Activated CD4-positive, alpha-beta memory T cell treated with anti-CD3 and anti-CD28 coated beads for 36 hours (primary cell): Measurements from ENCODE around the gene PCNX1. TPM values are rescaled to one million over a fixed set of nuclear protein-coding genes. Genes with fewer than 3 reads are reported as not detected.

Source experiments
- CTCF ChIA-PET: fragments of 350-600 bp; sonication (Branson Sonifier 250); formaldehyde crosslinking; loops from one replicate; lab custom pipeline; 2021; ENCODE audit warnings: antibody characterized with exemption, inconsistent platforms; lab: Charles Lee
- POLR2A ChIA-PET: fragments of 350-600 bp; sonication (Branson Sonifier 250); formaldehyde crosslinking; loops from one replicate; lab custom pipeline; 2021; ENCODE audit warnings: antibody characterized with exemption; lab: Charles Lee
- DNase-seq: peaks from one replicate; pipeline ENCODE4 v3.0.0-alpha.2; 2020
- H3K27ac Mint-ChIP-seq: one replicate; pipeline ENCODE4 v1.8.0; 2021; ENCODE audit warnings: mixed read lengths
- H3K27me3 Mint-ChIP-seq: one replicate; pipeline ENCODE4 v1.8.0; 2021; ENCODE audit warnings: mixed read lengths
- H3K36me3 Mint-ChIP-seq: one replicate; pipeline ENCODE4 v1.8.0; 2021; ENCODE audit warnings: mixed read lengths
- H3K4me1 Mint-ChIP-seq: one replicate; pipeline ENCODE4 v1.8.0; 2021; ENCODE audit warnings: low read depth, mixed read lengths
- H3K4me3 Mint-ChIP-seq: one replicate; pipeline ENCODE4 v1.8.0; 2021; ENCODE audit warnings: mild to moderate bottlenecking, mixed read lengths
- H3K9me3 Mint-ChIP-seq: one replicate; pipeline ENCODE4 v1.8.0; 2021; ENCODE audit warnings: mixed read lengths
- intact Hi-C: fragments of 100-400 bp; cut with micrococcal nuclease; formaldehyde crosslinking; loops from one replicate; pipeline ENCODE4 v1.15.1; 2023
- total RNA-seq, 2 experiments: library from RNA; stranded (reverse); gene quantifications; one replicate each; pipeline ENCODE4 v1.2.3, GENCODE V29; 2021

The PCNX1 gene
- total RNA-seq, 2 experiments from 2014 or later: 39.2 to 44.4 TPM

- no peak for DNase-seq
- H3K4me1 Mint-ChIP-seq: peaks cover 32% of the 10 kb centered on the region
- H3K4me3 Mint-ChIP-seq: no peak overlapping the region
- peaks cover 46% of the 10 kb centered on the region for H3K36me3 Mint-ChIP-seq
- H3K27me3 Mint-ChIP-seq: no peaks in the 10 kb centered on the region
- ChIA-PET POLR2A (no interaction called here), CTCF (interaction anchor here (0.9 kb wide), 1 partner anchor 23 kb away, joined by 3 read pairs; no protein-coding TSS in a partner anchor)
- peaks cover 13% of the 10 kb centered on the region for H3K9me3 Mint-ChIP-seq
- intact Hi-C loops: no loop called here
- H3K27ac Mint-ChIP-seq: no peak overlapping the region
These were observed 114.2 kb downstream of the PCNX1 start for GRCh38 chr14:71021347-71022011.

- POLR2A ChIA-PET: no interaction called here
- Mint-ChIP-seq H3K27ac (no peak overlapping the region), H3K36me3 (peaks cover 40% of the 10 kb centered on the region), H3K4me3 (no peak overlapping the region), H3K9me3 (peaks cover 13% of the 10 kb centered on the region), H3K27me3 (no peaks in the 10 kb centered on the region), H3K4me1 (peaks cover 31% of the 10 kb centered on the region)
- no peak for DNase-seq
- intact Hi-C loops: no loop called here
- CTCF ChIA-PET: interaction anchor here (0.7 to 0.9 kb wide), 2 partner anchors 11 to 116 kb away, joined by 4 read pairs; no protein-coding TSS in a partner anchor
These were observed 115.0 kb downstream of the PCNX1 start for GRCh38 chr14:71022012-71022869.

GRCh38 chr14:71022939-71023338 is 115.7 kb downstream of the PCNX1 start:
- Mint-ChIP-seq H3K4me1 (peaks cover 31% of the 10 kb centered on the region), H3K27me3 (no peaks in the 10 kb centered on the region), H3K9me3 (peaks cover 13% of the 10 kb centered on the region), H3K4me3 (no peak overlapping the region), H3K27ac (no peak overlapping the region), H3K36me3 (peaks cover 41% of the 10 kb centered on the region)
- no peak for DNase-seq
- intact Hi-C loops: no loop called here
- POLR2A ChIA-PET: interaction anchor here (0.5 kb wide), 1 partner anchor 724 kb away, joined by 4 read pairs; no protein-coding TSS in a partner anchor
- CTCF ChIA-PET: interaction anchor here (0.7 to 0.9 kb wide), 2 partner anchors 11 to 117 kb away, joined by 4 read pairs; no protein-coding TSS in a partner anchor

- ChIA-PET POLR2A (no interaction called here), CTCF (no interaction called here)
- no peaks in the 10 kb centered on the region for H3K9me3 Mint-ChIP-seq
- no peak overlapping the region for H3K4me3 Mint-ChIP-seq
- DNase-seq: no peak
- H3K27me3 Mint-ChIP-seq: no peaks in the 10 kb centered on the region
- peaks cover 6% of the 10 kb centered on the region for H3K4me1 Mint-ChIP-seq
- intact Hi-C loops: no loop called here
- no peak overlapping the region for H3K27ac Mint-ChIP-seq
- peaks cover 36% of the 10 kb centered on the region for H3K36me3 Mint-ChIP-seq
These were observed 122.0 kb downstream of the PCNX1 start for GRCh38 chr14:71029236-71029781.

- CTCF ChIA-PET: interaction anchor here (1.4 kb wide), 1 partner anchor 18 kb away, joined by 5 read pairs; no protein-coding TSS in a partner anchor
- Mint-ChIP-seq H3K4me1 (peaks cover 4% of the 10 kb centered on the region), H3K27me3 (no peaks in the 10 kb centered on the region), H3K27ac (no peak overlapping the region), H3K36me3 (peaks cover 43% of the 10 kb centered on the region), H3K9me3 (no peaks in the 10 kb centered on the region), H3K4me3 (no peak overlapping the region)
- DNase-seq: no peak
- POLR2A ChIA-PET: no interaction called here
- intact Hi-C loops: no loop called here
These were observed 123.7 kb downstream of the PCNX1 start for GRCh38 chr14:71031000-71031399.

- ChIA-PET POLR2A (no interaction called here), CTCF (no interaction called here)
- Mint-ChIP-seq H3K9me3 (peaks cover 24% of the 10 kb centered on the region), H3K4me3 (no peak overlapping the region), H3K27me3 (no peaks in the 10 kb centered on the region), H3K36me3 (peaks cover 62% of the 10 kb centered on the region), H3K27ac (no peak overlapping the region), H3K4me1 (no peaks in the 10 kb centered on the region)
- DNase-seq: no peak
- intact Hi-C loops: no loop called here
These were observed 129.2 kb downstream of the PCNX1 start for GRCh38 chr14:71036433-71036832.

GRCh38 chr14:71048393-71048792 is 141.1 kb downstream of the PCNX1 start:
- no peaks in the 10 kb centered on the region for H3K27me3 Mint-ChIP-seq
- intact Hi-C loops: no loop called here
- H3K27ac Mint-ChIP-seq: no peak overlapping the region
- no peaks in the 10 kb centered on the region for H3K9me3 Mint-ChIP-seq
- ChIA-PET POLR2A (no interaction called here), CTCF (interaction anchor here (1.0 to 1.5 kb wide), 4 partner anchors 9 to 705 kb away, joined by 3 to 7 read pairs (median 4); no protein-coding TSS in a partner anchor)
- H3K4me3 Mint-ChIP-seq: no peak overlapping the region
- DNase-seq: no peak
- peaks cover 28% of the 10 kb centered on the region for H3K36me3 Mint-ChIP-seq
- peaks cover 3% of the 10 kb centered on the region for H3K4me1 Mint-ChIP-seq

- DNase-seq: no peak
These were observed 142.3 kb downstream of the PCNX1 start for GRCh38 chr14:71049435-71050133.

GRCh38 chr14:71050227-71050823 is 143.1 kb downstream of the PCNX1 start:
- ChIA-PET POLR2A (no interaction called here), CTCF (interaction anchor here (0.6 to 1.3 kb wide), 8 partner anchors 10 to 1071 kb away, joined by 3 to 5 read pairs (median 3); no protein-coding TSS in a partner anchor)
- Mint-ChIP-seq H3K4me3 (no peak overlapping the region), H3K36me3 (peaks cover 21% of the 10 kb centered on the region), H3K27ac (no peak overlapping the region), H3K27me3 (no peaks in the 10 kb centered on the region), H3K9me3 (no peaks in the 10 kb centered on the region), H3K4me1 (peaks cover 3% of the 10 kb centered on the region)
- DNase-seq: no peak
- intact Hi-C loops: no loop called here

More at GRCh38 chr14:71049435-71050133, 142.3 kb downstream of the PCNX1 start:
- H3K4me3 Mint-ChIP-seq: no peak overlapping the region
- no peaks in the 10 kb centered on the region for H3K9me3 Mint-ChIP-seq
- ChIA-PET POLR2A (no interaction called here), CTCF (interaction anchor here (0.6 to 1.5 kb wide), 9 partner anchors 11 to 1071 kb away, joined by 3 to 5 read pairs (median 3); no protein-coding TSS in a partner anchor)
- H3K27me3 Mint-ChIP-seq: no peaks in the 10 kb centered on the region
- H3K36me3 Mint-ChIP-seq: peaks cover 22% of the 10 kb centered on the region
- no peak overlapping the region for H3K27ac Mint-ChIP-seq
- H3K4me1 Mint-ChIP-seq: peaks cover 3% of the 10 kb centered on the region
- intact Hi-C loops: no loop called here

- Mint-ChIP-seq H3K27ac (no peak overlapping the region), H3K4me3 (no peak overlapping the region), H3K9me3 (no peaks in the 10 kb centered on the region), H3K36me3 (peaks cover 28% of the 10 kb centered on the region), H3K27me3 (no peaks in the 10 kb centered on the region), H3K4me1 (no peaks in the 10 kb centered on the region)
- ChIA-PET CTCF (no interaction called here), POLR2A (no interaction called here)
- intact Hi-C loops: no loop called here
- DNase-seq: no peak
These were observed 147.4 kb downstream of the PCNX1 start for GRCh38 chr14:71054706-71055105.

GRCh38 chr14:71056168-71056567 is 148.9 kb downstream of the PCNX1 start:
- ChIA-PET CTCF (interaction anchor here (0.6 kb wide), 1 partner anchor 48 kb away, joined by 3 read pairs; no protein-coding TSS in a partner anchor), POLR2A (no interaction called here)
- H3K27me3 Mint-ChIP-seq: no peaks in the 10 kb centered on the region
- no peak overlapping the region for H3K4me3 Mint-ChIP-seq
- DNase-seq: no peak
- peaks cover 39% of the 10 kb centered on the region for H3K36me3 Mint-ChIP-seq
- intact Hi-C loops: no loop called here
- H3K4me1 Mint-ChIP-seq: peaks cover 5% of the 10 kb centered on the region
- no peaks in the 10 kb centered on the region for H3K9me3 Mint-ChIP-seq
- H3K27ac Mint-ChIP-seq: no peak overlapping the region
